ENCODE measurements around the gene BRIP1. TPM values are rescaled to one million over a fixed set of nuclear protein-coding genes. Genes with fewer than 3 reads are reported as not detected.

BRIP1 gene
- total RNA-seq, 2 donors from 2014 or later: 24.2 to 25.5 TPM

DNA sequence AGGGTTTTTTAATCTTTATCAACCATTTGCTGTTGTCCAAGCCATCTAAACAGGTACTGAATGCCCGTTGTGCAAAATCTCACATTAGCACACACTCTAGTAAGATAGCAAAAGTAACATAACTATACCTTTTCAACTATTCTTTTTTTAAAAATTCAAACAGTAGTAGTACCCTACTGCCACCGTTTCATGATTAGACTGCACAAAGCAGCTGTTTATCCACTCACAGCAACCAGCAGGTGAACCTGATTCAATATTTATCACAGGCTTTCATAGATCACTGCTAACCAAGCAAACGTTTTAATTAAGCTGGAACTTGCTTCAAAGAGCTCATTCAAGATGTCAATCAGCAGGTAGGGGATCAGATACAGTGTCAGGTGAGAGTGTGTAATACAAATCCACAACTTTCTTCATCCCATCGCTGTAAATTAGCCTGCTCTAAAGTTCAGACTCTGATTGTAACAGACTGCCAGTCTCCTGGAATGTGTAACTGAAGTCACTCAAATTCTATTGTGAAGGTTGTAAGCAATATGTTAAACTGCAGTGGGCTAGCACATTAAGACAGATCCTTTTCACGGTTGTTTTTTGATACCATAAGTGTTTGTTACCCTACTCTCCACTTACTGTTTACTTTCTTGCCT is 47.3 kb downstream of the BRIP1 start:
- H3K27me3 Mint-ChIP-seq (ENCODE audit: insufficient read depth): no peaks in the 10 kb centered on the region
- DNase-seq: peak; percentile 47
- Histone ChIP-seq H3K4me1 (ENCODE audit: control insufficient read depth, insufficient read depth, low read length) (peaks cover 10% of the 10 kb centered on the region), H3K27me3 (ENCODE audit: control insufficient read depth, insufficient read depth, low read length, poor library complexity, severe bottlenecking) (no peaks in the 10 kb centered on the region), H3K9me3 (ENCODE audit: control insufficient read depth, low read length) (peaks cover 3% of the 10 kb centered on the region), H3K27ac (ENCODE audit: low read depth, low read length) (no peak overlapping the region), H3K9ac (ENCODE audit: extremely low read depth, low read length, poor library complexity, severe bottlenecking) (no peak overlapping the region), H3K36me3 (ENCODE audit: control insufficient read depth, insufficient read depth, low read length) (peaks cover under 1% of the 10 kb centered on the region), H3K4me3 (ENCODE audit: low read length) (peak overlapping the region; percentile 14)
- WGBS, 2 experiments (ENCODE audit: insufficient coverage in 1 of 2, insufficient read length in 1 of 2): 74 to 83% methylated on average over 2 to 4 of the region's 5 CpGs
- H3K27ac Mint-ChIP-seq: peak overlapping the region; percentile 5
- peaks cover 25% of the 10 kb centered on the region for H3K36me3 Mint-ChIP-seq (ENCODE audit: low read depth)
- H3K4me1 Mint-ChIP-seq: peaks cover 22% of the 10 kb centered on the region
- H3K9me3 Mint-ChIP-seq: peaks cover 6% of the 10 kb centered on the region
- no peak overlapping the region for H3K4me3 Mint-ChIP-seq
- TF ChIP-seq CTCF (conservative IDR thresholded peaks at IDR 0.05): no peak

- no peak for DNase-seq
- H3K4me1 ChIP-seq (ENCODE audit: control insufficient read depth, insufficient read depth, low read length): peaks cover 10% of the 10 kb centered on the region
- H3K36me3 ChIP-seq (ENCODE audit: control insufficient read depth, insufficient read depth, low read length): no peaks in the 10 kb centered on the region
- Mint-ChIP-seq H3K36me3 (ENCODE audit: low read depth) (peaks cover 15% of the 10 kb centered on the region), H3K4me3 (no peak overlapping the region), H3K9me3 (no peaks in the 10 kb centered on the region), H3K27me3 (ENCODE audit: insufficient read depth) (no peaks in the 10 kb centered on the region), H3K27ac (no peak overlapping the region), H3K4me1 (peaks cover 33% of the 10 kb centered on the region)
- H3K4me3 ChIP-seq (ENCODE audit: low read length): no peak overlapping the region
- TF ChIP-seq CTCF (conservative IDR thresholded peaks at IDR 0.05): no peak
- no peaks in the 10 kb centered on the region for H3K9me3 ChIP-seq (ENCODE audit: control insufficient read depth, low read length)
- 100% methylated on average over 1 of the region's 1 CpG; no CpG with 5 or more reads in 1 of the 2 experiments for WGBS, 2 experiments (ENCODE audit: insufficient coverage in 1 of 2, insufficient read length in 1 of 2)
- H3K27me3 ChIP-seq (ENCODE audit: control insufficient read depth, insufficient read depth, low read length, poor library complexity, severe bottlenecking): no peaks in the 10 kb centered on the region
- no peak overlapping the region for H3K27ac ChIP-seq (ENCODE audit: low read depth, low read length)
- no peak overlapping the region for H3K9ac ChIP-seq (ENCODE audit: extremely low read depth, low read length, poor library complexity, severe bottlenecking)
Observed at GRCh38 chr17:61814485-61814884, 48.8 kb downstream of the BRIP1 start.

GRCh38 chr17:61813211-61813610 is 50.1 kb downstream of the BRIP1 start:
- Mint-ChIP-seq H3K9me3 (no peaks in the 10 kb centered on the region), H3K36me3 (ENCODE audit: low read depth) (peaks cover 5% of the 10 kb centered on the region), H3K27me3 (ENCODE audit: insufficient read depth) (no peaks in the 10 kb centered on the region), H3K27ac (no peak overlapping the region), H3K4me3 (no peak overlapping the region), H3K4me1 (peaks cover 34% of the 10 kb centered on the region)
- no peak overlapping the region for H3K9ac ChIP-seq (ENCODE audit: extremely low read depth, low read length, poor library complexity, severe bottlenecking)
- no peaks in the 10 kb centered on the region for H3K36me3 ChIP-seq (ENCODE audit: control insufficient read depth, insufficient read depth, low read length)
- 100% methylated on average over 1 of the region's 1 CpG; no CpG with 5 or more reads in 1 of the 2 experiments for WGBS, 2 experiments (ENCODE audit: insufficient coverage in 1 of 2, insufficient read length in 1 of 2)
- no peak for DNase-seq
- H3K9me3 ChIP-seq (ENCODE audit: control insufficient read depth, low read length): no peaks in the 10 kb centered on the region
- H3K4me1 ChIP-seq (ENCODE audit: control insufficient read depth, insufficient read depth, low read length): peaks cover 10% of the 10 kb centered on the region
- no peak overlapping the region for H3K27ac ChIP-seq (ENCODE audit: low read depth, low read length)
- TF ChIP-seq CTCF (conservative IDR thresholded peaks at IDR 0.05): no peak
- no peak overlapping the region for H3K4me3 ChIP-seq (ENCODE audit: low read length)
- no peaks in the 10 kb centered on the region for H3K27me3 ChIP-seq (ENCODE audit: control insufficient read depth, insufficient read depth, low read length, poor library complexity, severe bottlenecking)
